Tibial nerve (tissue), 4 donors: Measurements from ENCODE around the gene KAZN.

ENCODE experiments used
- CTCF ChIP-seq, 5 experiments: fragments of 200-600 bp in 3 of 5; fragments of 450-650 bp in 2 of 5; sonication (generic) in 3 of 5; IDR thresholded peaks; one replicate each; pipeline ENCODE4 v1.5.1; 2016 to 2019; ENCODE audit warnings: antibody characterized with exemption in 5 of 5, mild to moderate bottlenecking in 3 of 5, moderate library complexity in 2 of 5
- EP300 ChIP-seq, 2 donors: sonication (generic); formaldehyde crosslinking; IDR thresholded peaks; one replicate each; pipeline ENCODE4 v1.6.1; 2017; ENCODE audit warnings: antibody characterized with exemption in 2 of 2, mild to moderate bottlenecking in 1 of 2
- POLR2A ChIP-seq, 2 donors: fragments of 450-650 bp; IDR thresholded peaks; one replicate each; pipeline ENCODE4 v1.6.1; 2017; ENCODE audit warnings: antibody characterized with exemption in 2 of 2, mild to moderate bottlenecking in 2 of 2, moderate library complexity in 2 of 2

- TF ChIP-seq POLR2A (IDR thresholded peaks at IDR 0.05) (no peak), CTCF (IDR thresholded peaks at IDR 0.05) (no peak), EP300 (IDR thresholded peaks at IDR 0.05) (no peak)
These were observed 51.5 kb downstream of the KAZN start for GRCh38 chr1:14649976-14650375.
